CMK (cell line): ENCODE results near the gene GYS1.

Experiments
- DNase-seq: peaks from one replicate; pipeline ENCODE4 v3.0.0-alpha.2; 2010; ENCODE audit warnings: low read depth

Gene GYS1

DNA sequence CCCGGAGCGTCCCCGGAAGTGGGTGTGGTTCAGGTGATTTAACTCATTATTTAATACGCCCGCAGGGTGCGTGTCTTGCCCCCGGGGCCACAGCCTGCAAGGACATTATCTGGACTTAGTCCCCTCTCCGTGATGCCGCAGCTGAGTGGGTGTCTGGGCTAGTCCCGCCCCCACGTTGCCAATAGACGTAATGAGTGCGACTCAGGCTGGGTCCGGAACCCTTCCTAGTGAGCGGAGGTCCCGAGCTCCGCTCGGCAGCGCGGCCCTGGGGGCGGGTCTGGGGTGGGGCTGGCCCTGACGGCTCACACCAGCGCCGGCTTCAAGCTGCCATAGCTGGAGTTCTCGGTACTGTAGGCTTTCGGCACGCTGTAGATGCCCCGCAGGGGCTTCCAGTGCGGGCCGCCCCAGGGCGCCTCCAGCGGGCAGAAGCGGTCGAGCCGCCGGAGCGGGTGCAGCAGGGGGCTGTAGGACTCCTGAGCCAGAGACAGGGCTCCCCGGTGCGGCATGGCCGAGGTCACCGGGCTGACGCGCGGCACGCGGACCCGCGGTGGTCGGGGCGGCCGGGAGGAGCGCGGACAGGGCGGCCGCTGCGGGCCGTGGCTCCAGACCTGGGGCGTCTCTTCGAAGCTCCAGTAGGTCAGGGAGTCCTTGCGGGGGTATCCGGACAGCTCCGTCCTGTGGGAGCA is 24.7 kb upstream of the GYS1 start:
- DNase-seq: peak; percentile 64

DNA sequence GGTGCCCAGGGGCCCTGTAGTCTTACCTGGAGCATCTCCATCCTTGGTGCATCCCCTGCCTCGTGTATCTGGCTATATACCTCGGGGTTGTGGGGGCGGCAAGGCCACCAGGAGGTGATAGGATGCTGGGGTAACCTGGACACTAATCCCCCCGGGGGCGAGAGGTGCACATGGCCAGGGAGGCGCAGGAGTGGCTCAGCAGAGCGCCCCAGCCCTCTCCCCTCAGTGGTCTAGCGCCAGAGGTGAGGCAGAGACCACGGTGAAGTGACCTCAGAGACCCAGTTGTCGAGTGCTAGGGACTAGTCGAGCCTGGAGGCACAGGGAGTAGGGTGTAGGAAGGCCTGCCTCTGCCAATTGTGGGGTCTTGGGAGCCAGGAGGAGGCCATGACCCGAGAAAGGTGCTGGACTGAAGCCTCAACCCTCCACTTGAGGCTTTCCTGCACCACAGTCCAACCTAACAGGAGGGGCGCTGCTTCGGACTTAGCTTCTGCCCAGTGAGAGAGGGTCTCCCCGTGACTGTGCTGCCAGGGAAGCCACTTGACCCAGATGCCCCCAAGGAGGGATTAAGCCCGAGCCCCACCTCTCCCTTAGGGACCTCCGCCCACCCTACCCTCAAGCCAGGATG is 24.0 kb upstream of the GYS1 start, which contains the start of gene LHB:
LHB (minus strand) TSS at position 51 of the 625 bp plus-strand sequence; CDS start at position 41, 10 bp downstream.
- no peak for DNase-seq

DNA sequence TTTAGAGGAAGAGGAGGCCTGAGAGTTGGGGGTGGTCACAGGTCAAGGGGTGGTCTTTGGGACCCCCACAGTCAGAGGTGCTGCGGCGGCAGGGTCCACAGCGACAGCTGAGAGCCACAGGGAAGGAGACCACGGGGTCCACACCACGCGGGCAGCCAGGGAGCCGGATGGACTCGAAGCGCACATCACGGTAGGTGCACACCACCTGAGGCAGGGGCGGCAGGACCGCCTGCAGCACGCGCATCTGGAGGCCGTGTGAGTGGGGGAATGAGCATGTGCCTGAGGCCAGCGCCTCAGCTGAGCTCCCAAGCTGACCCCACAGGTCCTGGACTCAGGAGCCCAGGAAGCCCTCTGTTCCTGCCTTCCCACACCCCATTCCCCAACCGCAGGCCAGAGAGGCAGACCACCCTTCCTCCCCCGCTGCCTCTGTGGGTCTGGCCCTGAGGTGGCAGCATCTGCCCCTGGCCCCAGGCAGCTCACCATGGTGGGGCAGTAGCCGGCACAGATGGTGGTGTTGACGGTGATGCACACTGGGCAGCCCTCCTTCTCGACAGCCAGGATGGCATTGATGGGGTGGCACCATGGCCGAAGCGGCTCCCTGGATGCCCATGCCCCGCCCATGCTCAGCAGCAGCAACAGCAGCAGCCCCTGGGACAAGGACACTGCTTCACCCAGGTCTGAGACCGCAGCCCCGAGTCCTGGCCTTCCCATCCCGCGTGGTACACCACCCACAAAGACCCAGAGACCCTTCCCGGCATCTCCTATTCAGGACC is 23.1 kb upstream of the GYS1 start:
- no peak for DNase-seq

DNA sequence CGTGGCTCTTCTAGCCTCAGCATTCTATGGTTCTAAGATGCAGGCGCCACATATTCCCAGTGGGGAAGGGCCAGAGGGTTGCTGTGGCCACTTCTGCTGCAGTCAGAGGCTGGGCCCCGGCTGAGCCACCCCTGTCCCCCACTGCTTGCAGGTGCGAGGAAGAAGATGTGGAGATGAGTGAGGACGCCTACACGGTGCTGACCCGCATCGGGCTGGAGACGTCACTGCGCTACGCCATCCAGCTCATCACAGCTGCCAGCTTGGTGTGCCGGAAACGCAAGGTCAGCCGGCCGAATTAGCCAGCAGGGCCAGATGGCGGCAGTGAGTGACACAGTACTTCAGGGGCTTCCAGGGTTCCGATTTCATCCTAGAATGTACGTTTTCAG is 21.8 kb upstream of the GYS1 start:
- DNase-seq: no peak

DNA sequence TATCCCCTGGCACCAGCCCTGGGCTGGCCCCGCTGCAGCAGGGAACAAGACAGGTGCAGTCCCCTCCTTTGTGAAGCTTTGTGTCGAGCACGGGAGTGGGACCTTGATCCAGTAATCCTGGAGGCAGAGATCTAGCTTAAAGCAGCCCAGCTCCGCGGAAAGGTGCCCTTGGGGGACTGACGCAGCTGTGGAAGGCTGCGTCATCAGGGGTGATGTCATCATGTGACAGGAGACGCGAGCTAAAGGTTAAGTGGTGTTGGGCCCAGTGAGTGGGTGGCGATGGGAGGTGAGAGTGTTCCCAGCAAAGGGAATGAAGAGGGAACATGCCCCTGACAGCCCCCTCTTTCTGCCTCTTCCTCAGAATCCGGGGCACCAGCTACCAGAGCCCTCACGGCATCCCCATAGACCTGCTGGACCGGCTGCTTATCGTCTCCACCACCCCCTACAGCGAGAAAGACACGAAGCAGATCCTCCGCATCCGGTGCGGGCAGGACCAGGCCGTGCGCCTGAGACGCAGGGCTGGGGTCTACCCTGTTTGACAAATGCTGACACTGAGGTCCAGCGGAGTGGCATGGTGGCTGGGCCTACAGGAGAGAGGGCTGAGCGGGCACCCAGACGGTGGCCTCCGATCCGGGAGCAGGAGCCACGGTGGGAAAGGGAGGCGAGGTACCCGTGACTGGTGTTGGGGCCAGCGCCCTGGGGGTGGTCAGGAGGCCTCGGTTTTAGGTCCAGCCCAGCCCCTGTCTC is 21.2 kb upstream of the GYS1 start:
- no peak for DNase-seq

DNA sequence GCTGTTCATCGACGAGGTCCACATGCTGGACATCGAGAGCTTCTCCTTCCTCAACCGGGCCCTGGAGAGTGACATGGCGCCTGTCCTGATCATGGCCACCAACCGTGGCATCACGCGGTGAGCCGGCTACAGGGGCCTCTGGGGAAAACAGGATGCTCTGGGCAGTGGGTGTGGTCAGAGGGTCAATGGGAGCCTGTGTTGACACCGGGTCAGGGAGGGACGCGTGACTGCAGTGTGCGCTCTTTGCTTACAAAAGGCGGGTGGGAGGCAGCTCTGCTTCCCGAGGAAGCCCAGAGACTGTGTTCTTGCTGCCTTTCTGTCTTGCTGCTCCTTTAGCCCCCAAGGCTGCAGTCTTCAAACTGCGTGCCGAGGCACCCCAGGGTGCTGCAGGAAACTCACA is 18.1 kb upstream of the GYS1 start:
- DNase-seq: no peak

DNA sequence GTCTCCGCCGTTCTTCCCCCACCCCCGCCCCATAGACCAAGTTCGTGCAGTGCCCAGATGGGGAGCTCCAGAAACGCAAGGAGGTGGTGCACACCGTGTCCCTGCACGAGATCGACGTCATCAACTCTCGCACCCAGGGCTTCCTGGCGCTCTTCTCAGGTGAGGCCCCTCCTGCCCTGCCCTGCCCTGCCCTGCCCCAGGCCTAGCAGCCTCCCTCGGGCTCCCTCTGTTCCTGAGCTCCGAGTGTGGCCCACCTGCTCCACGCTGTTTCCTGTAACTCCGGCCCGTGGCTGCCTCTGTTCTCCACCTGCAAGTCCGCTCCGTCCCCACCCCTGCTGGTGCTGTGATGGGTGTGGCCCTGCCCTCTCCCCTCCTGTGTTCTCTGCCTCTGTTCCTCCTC is 17.3 kb upstream of the GYS1 start:
- no peak for DNase-seq

DNA sequence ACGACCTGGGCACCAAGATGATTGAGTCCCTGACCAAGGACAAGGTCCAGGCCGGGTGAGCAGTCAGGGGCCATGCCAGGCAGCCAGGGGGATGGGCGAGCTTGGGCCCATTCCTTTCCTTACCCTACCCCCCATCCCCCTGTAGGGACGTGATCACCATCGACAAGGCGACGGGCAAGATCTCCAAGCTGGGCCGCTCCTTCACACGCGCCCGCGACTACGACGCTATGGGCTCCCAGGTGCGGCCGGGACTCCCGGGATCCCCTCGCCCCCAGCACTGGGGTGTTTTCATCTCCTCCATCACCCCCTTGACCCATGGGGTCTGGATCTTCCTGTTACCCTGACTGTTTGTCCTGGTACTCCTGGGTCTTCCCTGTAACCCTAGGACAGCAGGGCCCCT is 16.7 kb upstream of the GYS1 start:
- DNase-seq: no peak

DNA sequence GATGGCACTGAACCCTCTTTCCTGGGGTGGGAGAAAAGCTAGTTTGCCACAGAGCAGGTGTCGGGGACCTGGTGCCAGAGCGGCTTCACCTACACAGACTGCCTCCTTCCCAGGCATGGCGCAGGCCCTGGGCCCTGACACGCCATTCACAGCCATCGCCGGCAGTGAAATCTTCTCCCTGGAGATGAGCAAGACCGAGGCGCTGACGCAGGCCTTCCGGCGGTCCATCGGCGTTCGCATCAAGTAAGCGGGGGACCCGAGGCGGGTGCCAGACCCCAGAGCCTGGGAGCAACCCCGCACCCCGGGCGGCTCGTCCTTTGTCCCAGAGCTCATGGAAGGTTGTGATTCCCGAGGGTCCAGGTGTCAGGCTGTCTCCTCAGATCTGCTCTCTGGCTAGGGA is 13.8 kb upstream of the GYS1 start:
- no peak for DNase-seq

DNA sequence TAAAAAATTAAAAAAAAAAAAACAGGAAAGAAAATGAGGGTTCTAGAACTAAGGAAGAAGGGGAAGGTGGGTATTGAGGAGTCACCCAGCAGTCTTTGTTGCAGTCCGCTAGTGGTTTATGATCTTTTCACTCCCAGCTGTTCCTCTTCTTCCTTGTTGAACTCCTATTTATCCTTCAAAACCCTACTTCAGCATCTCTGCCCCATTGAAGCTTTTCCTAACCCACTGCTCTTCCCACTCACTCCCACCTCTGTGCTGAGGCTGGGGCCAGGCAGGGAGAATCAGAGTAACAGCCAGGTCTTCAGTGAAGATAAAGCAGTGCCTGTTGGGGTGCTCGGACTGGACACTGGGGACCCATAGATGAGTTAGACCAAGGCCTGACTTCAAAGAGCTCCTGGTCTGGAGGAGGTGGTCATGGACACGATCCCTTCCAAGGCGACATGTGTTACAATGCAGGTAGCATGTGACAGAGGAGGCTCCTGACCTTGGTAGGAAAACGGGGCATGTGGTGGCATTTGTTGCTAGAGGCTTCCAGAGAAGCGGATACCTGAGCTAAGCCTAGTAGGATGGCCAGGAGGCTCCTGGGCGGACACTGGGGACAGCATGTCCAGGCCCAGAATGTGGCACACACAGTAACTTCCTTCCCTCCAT is 12.0 kb upstream of the GYS1 start:
- no peak for DNase-seq

DNA sequence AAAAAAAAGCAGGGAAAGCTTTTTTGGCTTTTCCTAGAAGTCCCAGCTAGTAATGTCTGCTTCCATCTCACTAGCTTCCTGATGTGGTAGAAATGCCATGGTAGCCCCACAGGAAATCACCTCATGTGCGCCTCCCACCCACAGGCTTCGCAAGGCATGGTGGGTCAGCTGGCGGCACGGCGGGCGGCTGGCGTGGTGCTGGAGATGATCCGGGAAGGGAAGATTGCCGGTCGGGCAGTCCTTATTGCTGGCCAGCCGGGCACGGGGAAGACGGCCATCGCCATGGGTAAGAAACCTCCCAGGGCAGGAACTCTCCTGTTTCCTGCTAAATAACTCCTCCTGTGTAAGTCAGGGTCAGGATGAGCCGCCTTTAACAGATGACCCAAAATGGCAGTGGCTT is 11.0 kb upstream of the GYS1 start:
- no peak for DNase-seq

DNA sequence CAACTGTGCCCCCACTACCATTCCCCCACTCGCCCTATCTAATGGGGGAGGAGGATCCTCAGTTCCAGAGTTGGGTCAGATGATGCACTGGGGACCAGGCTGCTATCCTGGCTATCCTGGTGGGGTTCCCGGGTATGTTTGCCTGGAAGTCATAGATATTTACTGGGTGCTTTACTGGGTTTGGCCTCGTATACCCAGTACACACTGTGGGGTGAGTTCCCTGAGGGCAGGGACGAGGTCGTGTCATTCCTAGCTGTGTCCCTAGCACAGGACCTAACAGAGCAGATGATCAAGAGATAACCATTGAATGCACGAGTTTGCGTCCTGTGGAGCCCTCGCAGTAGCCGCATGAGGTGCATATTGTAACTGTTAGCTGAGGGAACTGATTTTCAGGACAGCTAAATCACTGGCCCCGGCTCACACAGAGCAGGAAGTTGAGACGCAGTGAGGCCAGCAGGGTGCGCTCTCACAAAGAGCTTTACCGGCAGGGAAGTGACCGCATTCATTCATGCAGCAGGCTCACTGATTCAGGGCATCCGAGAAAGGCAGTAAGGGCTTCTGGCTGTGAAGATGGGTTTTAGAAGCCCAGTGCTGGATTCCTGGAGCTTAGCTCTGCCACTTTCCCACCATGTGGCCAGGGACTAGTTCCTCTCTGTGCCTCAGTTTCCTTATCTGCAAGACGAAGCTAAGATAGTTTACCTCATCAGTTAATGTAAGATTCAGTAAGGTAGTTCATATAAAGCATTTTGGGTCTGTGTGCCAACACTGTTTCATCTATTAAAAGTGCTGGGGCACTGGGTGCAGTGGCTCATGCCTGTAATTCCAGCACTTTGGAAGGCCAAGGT is 6.6 kb upstream of the GYS1 start:
- DNase-seq: no peak

DNA sequence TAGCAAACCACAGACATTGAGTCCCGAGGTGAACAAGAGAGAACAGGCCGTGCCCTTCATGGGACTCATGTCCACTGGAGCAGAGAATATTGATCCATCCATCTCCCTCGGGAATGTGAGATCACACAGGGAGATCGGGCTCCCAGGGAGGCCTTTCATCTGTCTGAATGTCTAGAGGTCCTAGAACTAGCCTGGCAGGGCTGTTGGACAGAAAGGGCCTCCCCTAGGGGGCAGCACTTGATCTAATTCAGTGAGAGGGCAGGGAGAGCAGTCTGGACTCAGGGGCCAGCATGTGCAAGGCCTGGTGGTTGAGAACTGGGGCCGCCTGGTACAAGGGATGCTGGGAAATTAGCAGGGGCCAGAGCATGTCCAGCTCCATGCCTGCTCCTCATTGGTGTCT is 4.9 kb upstream of the GYS1 start:
- no peak for DNase-seq

DNA sequence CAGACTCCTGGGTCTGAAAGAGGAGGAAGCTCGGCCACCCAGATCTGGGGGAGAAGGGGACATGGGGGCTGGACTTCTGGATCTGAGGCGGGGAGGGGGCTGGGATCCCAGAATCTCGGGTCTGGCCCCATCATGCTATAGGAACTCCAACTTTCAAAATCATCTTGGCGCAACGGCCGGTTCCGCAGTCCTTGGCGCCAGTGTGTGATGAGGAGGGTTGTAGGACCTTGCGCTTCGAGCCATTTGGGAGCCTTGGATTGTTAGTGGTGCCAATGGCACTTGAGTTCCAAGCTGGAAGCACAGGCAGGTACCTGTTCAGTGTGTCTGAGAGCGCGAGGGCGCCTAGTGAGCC is 902 bp upstream of the GYS1 start:
- DNase-seq: no peak

DNA sequence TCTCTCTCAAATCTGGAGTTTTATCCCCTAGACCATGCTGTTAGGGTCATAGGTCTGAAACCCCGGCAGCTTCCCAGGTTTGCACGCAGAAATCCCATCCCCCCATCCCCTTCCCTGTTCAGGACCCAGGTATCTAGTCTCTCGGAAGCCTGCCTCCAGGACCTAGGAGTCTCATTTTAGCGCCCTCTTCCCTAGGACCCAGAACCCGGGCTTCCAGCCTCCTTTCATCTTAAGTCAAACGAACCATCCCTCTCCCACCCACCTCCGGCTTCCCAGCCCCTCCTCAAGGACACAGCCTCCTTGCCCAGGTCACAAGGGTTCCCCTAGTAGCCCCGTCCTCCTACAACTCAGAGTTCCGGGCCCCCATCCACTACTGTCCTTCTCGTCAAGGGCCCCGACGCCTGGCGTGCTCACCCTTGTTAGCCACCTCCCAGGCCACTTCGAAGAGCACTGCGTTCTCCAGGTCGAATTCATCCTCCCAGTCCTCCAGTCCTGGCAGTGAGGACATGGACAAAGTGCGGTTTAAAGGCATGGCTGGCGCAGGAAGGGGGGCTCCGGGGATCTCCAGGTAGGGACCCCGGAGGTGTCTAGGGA is 431 bp downstream of the GYS1 start:
- DNase-seq: no peak

DNA sequence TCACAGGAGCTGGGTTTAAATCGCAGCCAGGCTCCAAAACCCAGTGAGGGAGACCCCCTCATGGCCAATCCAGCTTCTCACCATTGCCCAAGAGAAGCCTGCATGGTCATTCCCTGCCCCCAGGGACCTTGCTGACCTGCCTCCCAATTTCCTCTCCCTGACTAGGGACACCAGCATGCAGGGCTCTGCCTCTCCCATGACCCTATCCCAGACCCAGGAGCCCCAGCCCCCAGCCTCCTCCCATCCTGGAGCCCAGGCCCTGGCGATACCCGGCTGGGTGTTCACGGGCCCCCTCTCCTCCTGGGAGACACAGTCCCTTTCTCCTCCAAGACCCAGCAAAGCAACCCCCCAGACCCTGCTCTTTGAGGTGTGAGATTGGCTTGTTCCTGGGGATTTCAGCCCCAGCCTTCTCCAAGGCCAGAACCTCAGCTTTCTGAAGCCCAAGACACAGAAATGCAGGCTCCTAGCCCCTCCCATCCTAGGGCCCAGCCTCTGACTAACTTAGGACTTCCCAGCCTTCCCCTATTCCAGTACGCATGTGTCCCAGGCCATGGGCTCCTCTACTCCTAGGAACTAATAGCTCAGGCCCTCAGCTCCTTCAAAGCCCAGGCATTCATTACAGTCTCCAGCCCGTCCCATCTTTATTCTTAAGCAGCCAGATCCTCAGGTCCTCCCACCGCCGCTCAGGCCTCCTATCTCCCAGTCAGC is 1.1 kb downstream of the GYS1 start:
- DNase-seq: no peak

DNA sequence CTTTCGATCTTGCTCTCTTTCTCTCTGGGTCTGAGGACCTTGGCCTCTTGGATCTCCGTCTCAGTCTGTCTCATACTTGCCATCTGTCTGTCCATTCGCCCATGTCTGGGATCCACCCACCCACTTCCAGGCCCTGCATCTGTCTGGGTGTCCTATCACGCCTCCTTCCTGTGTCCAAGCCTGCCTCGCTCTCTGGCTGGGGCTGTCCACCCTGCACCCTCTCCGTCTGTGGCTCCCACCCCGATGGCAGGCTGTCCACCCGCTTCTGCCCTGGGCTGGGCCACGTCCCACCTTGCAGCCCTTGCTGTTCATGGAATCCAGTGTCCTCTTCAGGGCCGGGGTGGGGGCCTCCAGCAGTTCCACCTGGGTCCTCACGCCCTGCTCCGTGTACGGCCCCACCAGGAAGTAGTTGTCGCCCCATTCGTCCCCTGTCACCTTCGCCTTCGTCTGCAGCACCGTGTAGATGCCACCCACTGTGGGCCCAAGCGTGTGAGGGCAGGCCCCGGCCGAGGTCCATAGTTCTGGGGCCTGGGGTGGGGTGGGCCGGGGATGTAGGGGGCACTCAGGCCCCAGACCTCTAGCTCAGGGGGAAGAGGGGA is 2.0 kb downstream of the GYS1 start:
- no peak for DNase-seq

DNA sequence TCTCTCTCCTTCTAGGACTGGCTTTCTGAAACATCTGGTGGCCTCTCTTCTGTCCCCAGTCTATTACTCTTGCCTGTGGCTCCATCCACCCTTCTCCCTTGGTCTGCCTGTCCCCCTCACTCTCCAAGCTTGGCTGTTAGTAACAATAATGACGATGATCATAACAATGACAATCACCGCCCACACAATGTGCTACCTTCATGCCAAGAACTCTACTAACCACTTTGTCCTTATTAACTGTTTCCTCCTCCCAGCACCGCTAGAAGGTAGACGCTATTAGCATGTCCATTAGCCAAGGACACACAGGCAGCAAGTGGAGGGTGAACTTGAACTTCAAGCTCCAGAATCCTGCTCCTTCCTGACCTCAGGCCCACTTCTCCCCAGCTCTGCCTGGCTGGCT is 2.7 kb downstream of the GYS1 start:
- no peak for DNase-seq

DNA sequence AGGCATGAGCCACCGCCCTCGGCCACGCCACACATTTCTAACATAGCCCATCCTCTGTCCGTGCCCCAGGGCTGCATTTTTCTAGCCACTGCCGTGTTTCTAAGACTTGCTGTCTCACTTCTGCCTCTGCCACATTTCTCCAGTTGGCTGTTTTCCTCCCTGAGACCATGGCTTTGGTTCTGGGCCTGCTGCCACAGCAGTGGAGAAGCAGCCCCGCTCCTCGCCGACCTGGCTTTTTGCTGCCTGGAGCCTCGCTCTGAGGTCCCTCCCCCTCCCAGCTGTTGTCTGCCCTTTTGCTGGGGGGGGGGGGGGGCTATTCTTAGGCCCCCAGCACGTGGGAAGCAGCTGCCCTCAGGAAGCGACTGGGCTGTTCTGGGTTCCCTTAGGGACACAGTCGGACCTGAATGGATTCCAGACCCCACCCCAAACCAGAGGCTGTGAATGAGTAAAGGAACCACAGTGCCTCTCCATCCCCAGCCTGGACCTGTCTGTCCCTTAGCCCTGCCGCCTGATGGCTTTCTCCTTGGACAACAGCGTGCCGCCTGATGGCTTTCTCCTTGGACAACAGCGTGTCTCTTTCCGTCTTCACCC is 3.3 kb downstream of the GYS1 start:
- no peak for DNase-seq
